Neural cell (in vitro differentiated cells): Measurements from ENCODE around the gene PHACTR1. TPM values are rescaled to one million over a fixed set of nuclear protein-coding genes. Genes with fewer than 3 reads are reported as not detected.

Experiments used
- H2AFZ ChIP-seq: fragments of 200-600, 300-800 bp; sonication (generic), shearing (Covaris generic); 2 replicates; pipeline ENCODE4 v1.6.0; 2014; ENCODE audit warnings: low read depth, mild to moderate bottlenecking, antibody characterized with exemption, low read length, moderate library complexity
- H3F3A ChIP-seq: fragments of 200-600 bp; shearing (Covaris generic); 2 replicates; pipeline ENCODE4 v1.6.1; 2016; ENCODE audit warnings: mild to moderate bottlenecking, moderate library complexity, mixed read lengths, antibody characterized with exemption, low read length; ENCODE audit not compliant: insufficient read depth, poor library complexity, severe bottlenecking
- H3K27ac ChIP-seq: fragments of 200-600, 300-800 bp; sonication (generic), shearing (Covaris generic); 2 replicates; pipeline ENCODE4 v1.5.1; 2014; ENCODE audit warnings: mild to moderate bottlenecking, low read length, moderate library complexity
- H3K27me3 ChIP-seq: fragments of 300-800, 200-600 bp; sonication (generic), shearing (Covaris generic); 2 replicates; pipeline ENCODE4 v1.6.0; 2014; ENCODE audit warnings: mild to moderate bottlenecking, low read depth, low read length, moderate library complexity; ENCODE audit not compliant: insufficient read depth
- H3K36me3 ChIP-seq: fragments of 300-800, 200-600 bp; sonication (generic), shearing (Covaris generic); 2 replicates; pipeline ENCODE4 v1.5.1; 2014; ENCODE audit warnings: mild to moderate bottlenecking, antibody characterized with exemption, low read length, moderate library complexity; ENCODE audit not compliant: insufficient read depth
- H3K4me2 ChIP-seq: fragments of 300-800, 200-600 bp; sonication (generic), shearing (Covaris generic); 2 replicates; pipeline ENCODE4 v1.6.0; 2014; ENCODE audit warnings: mild to moderate bottlenecking, low read length
- H3K4me3 ChIP-seq: fragments of 300-800, 200-600 bp; sonication (generic), shearing (Covaris generic); 2 replicates; pipeline ENCODE4 v1.5.1; 2014; ENCODE audit warnings: mild to moderate bottlenecking, low read length, moderate library complexity
- H3K79me2 ChIP-seq: fragments of 200-600 bp; shearing (Covaris generic); replicated peaks from 2 replicates; pipeline ENCODE4 v1.6.0; 2014; ENCODE audit warnings: mild to moderate bottlenecking, low read length, moderate library complexity; ENCODE audit not compliant: insufficient read depth
- H3K9ac ChIP-seq: fragments of 300-800, 200-600 bp; sonication (generic), shearing (Covaris generic); 2 replicates; pipeline ENCODE4 v1.6.1; 2016; ENCODE audit warnings: mild to moderate bottlenecking, low read length, mixed read lengths
- H3K9me2 ChIP-seq: fragments of 200-600 bp; shearing (Covaris generic); 2 replicates; pipeline ENCODE4 v1.6.1; 2016; ENCODE audit warnings: mild to moderate bottlenecking, low read length, mixed read lengths; ENCODE audit not compliant: insufficient read depth
- H3K9me3 ChIP-seq: fragments of 200-600, 300-800 bp; sonication (generic), shearing (Covaris generic); 2 replicates; pipeline ENCODE4 v1.6.1; 2016; ENCODE audit warnings: mild to moderate bottlenecking, mixed run types, low read length, moderate library complexity, mixed read lengths
- H4K20me1 ChIP-seq: fragments of 200-600 bp; shearing (Covaris generic); 2 replicates; pipeline ENCODE4 v1.6.1; 2016; ENCODE audit warnings: mild to moderate bottlenecking, mixed run types; ENCODE audit not compliant: insufficient read depth
- CTCF ChIP-seq: fragments of 450-650 bp; IDR thresholded peaks from 2 replicates; pipeline ENCODE4 v1.5.1; 2014; ENCODE audit warnings: antibody characterized with exemption, mild to moderate bottlenecking, moderate library complexity; ENCODE audit not compliant: poor library complexity, severe bottlenecking
- EP300 ChIP-seq: fragments of 450-650 bp; conservative IDR thresholded peaks from 2 replicates; pipeline ENCODE4 v1.6.1; 2014; ENCODE audit warnings: antibody characterized with exemption, mild to moderate bottlenecking, moderate library complexity; ENCODE audit not compliant: poor library complexity, severe bottlenecking
- EZH2 ChIP-seq: fragments of 200-600, 300-800 bp; shearing (Covaris generic), sonication (generic); IDR thresholded peaks from 2 replicates; pipeline ENCODE4 v1.6.1; 2014; ENCODE audit warnings: antibody characterized with exemption, low read length, borderline replicate concordance, mild to moderate bottlenecking; ENCODE audit not compliant: insufficient read depth, poor library complexity, severe bottlenecking
- MXI1 ChIP-seq: fragments of 450-650 bp; conservative IDR thresholded peaks from 2 replicates; pipeline ENCODE4 v1.6.1; 2014; ENCODE audit warnings: antibody characterized with exemption, mild to moderate bottlenecking; ENCODE audit not compliant: poor library complexity, severe bottlenecking
- POLR2AphosphoS5 ChIP-seq: IDR thresholded peaks from 2 replicates; pipeline ENCODE4 v1.6.1; 2012
- RAD21 ChIP-seq: fragments of 450-650 bp; conservative IDR thresholded peaks from 2 replicates; pipeline ENCODE4 v1.6.1; 2014; ENCODE audit warnings: antibody characterized with exemption, mild to moderate bottlenecking, moderate library complexity
- REST ChIP-seq: IDR thresholded peaks from 2 replicates; pipeline ENCODE4 v1.6.1; 2012; ENCODE audit warnings: borderline replicate concordance
- SMC3 ChIP-seq: fragments of 450-650 bp; conservative IDR thresholded peaks from 2 replicates; pipeline ENCODE4 v1.6.1; 2014; ENCODE audit warnings: antibody characterized with exemption, mild to moderate bottlenecking, moderate library complexity; ENCODE audit not compliant: poor library complexity
- TAF1 ChIP-seq: IDR thresholded peaks from 2 replicates; pipeline ENCODE4 v1.6.1; 2012; ENCODE audit warnings: low read depth
- polyA plus RNA-seq: library from polyadenylated mRNA; depleted of rRNA; stranded (reverse); fragments of >200 nt; gene quantifications from 2 replicates; pipeline ENCODE4 v1.2.3, GENCODE V29; 2014

Gene PHACTR1
- polyA plus RNA-seq, 1 donor from 2014 or later = 7.8 TPM

GRCh38 chr6:13331516-13332348 is 615.2 kb downstream of the PHACTR1 start:
- TF ChIP-seq REST (no peak), EP300 (no peak), CTCF (peak; percentile 78), POLR2AphosphoS5 (no peak), EZH2 (no peak), MXI1 (no peak), RAD21 (peak; percentile 77), TAF1 (no peak), SMC3 (peak; percentile 87)
- Histone ChIP-seq H2AFZ (no peak overlapping the region), H3K9me2 (no peaks in the 10 kb centered on the region), H3K4me2 (no peak overlapping the region), H3K36me3 (no peaks in the 10 kb centered on the region), H4K20me1 (no peaks in the 10 kb centered on the region), H3K27ac (no peak overlapping the region), H3F3A (no peaks in the 10 kb centered on the region), H3K79me2 (peaks cover 7% of the 10 kb centered on the region), H3K9ac (no peak overlapping the region), H3K9me3 (no peaks in the 10 kb centered on the region), H3K4me3 (no peak overlapping the region), H3K27me3 (no peaks in the 10 kb centered on the region)

- H3K4me2 ChIP-seq = no peak overlapping the region
- H3K9me3 ChIP-seq = no peaks in the 10 kb centered on the region
- no peaks in the 10 kb centered on the region for H3K27me3 ChIP-seq
- no peaks in the 10 kb centered on the region for H3K9me2 ChIP-seq
- TF ChIP-seq MXI1 = no peak
- no peak for TF ChIP-seq TAF1
- TF ChIP-seq EZH2 = no peak
- no peak for TF ChIP-seq RAD21
- TF ChIP-seq CTCF = no peak
- no peak for TF ChIP-seq REST
- TF ChIP-seq POLR2AphosphoS5 = no peak
- no peak for TF ChIP-seq EP300
- no peak for TF ChIP-seq SMC3
- no peaks in the 10 kb centered on the region for H3K36me3 ChIP-seq
- no peak overlapping the region for H2AFZ ChIP-seq
- H3K79me2 ChIP-seq = peaks cover under 1% of the 10 kb centered on the region
- no peak overlapping the region for H3K4me3 ChIP-seq
- H3K27ac ChIP-seq = no peak overlapping the region
- H3K9ac ChIP-seq = no peak overlapping the region
- H3F3A ChIP-seq = no peaks in the 10 kb centered on the region
- no peaks in the 10 kb centered on the region for H4K20me1 ChIP-seq
These were observed 615.8 kb downstream of the PHACTR1 start for GRCh38 chr6:13332349-13332706.
